GM12872 (cell line): ENCODE data around the gene C16orf74.

ENCODE experiments used
- TF ChIP-seq, protein P1 (sequence below): IDR thresholded peaks from 3 replicates; pipeline ENCODE4 v1.5.1; 2011; ENCODE audit warnings: low read depth, mild to moderate bottlenecking, low read length, moderate library complexity; ENCODE audit not compliant: insufficient read depth

Gene C16orf74

GRCh38 chr16:85660843-85661739, 89.8 kb downstream of the C16orf74 start:
- TF ChIP-seq, protein P1, sequence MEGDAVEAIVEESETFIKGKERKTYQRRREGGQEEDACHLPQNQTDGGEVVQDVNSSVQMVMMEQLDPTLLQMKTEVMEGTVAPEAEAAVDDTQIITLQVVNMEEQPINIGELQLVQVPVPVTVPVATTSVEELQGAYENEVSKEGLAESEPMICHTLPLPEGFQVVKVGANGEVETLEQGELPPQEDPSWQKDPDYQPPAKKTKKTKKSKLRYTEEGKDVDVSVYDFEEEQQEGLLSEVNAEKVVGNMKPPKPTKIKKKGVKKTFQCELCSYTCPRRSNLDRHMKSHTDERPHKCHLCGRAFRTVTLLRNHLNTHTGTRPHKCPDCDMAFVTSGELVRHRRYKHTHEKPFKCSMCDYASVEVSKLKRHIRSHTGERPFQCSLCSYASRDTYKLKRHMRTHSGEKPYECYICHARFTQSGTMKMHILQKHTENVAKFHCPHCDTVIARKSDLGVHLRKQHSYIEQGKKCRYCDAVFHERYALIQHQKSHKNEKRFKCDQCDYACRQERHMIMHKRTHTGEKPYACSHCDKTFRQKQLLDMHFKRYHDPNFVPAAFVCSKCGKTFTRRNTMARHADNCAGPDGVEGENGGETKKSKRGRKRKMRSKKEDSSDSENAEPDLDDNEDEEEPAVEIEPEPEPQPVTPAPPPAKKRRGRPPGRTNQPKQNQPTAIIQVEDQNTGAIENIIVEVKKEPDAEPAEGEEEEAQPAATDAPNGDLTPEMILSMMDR, result no peak

GRCh38 chr16:85659805-85660511, 90.9 kb downstream of the C16orf74 start:
- TF ChIP-seq, protein P1, result peak; percentile 95

DNA sequence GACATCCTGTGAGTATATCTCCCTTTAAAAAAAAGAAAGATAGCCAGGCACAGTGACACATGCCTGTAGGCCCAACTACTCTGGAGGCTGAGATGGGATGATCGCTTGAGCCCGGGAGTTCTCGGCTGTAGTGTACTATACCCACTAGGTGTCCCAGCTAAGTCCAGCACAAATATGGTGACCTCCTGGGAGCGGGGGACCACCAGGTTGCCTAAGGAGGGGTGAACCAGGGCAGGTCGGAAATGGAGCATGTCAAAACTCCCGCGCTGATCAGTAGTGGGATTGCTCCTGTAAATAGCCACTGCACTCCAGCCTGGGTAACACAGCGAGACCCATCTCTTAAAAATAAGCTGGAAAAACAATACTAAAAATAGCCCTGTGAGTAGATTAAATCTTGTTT, 91.6 kb downstream of the C16orf74 start:
- TF ChIP-seq, protein P1, result no peak

DNA sequence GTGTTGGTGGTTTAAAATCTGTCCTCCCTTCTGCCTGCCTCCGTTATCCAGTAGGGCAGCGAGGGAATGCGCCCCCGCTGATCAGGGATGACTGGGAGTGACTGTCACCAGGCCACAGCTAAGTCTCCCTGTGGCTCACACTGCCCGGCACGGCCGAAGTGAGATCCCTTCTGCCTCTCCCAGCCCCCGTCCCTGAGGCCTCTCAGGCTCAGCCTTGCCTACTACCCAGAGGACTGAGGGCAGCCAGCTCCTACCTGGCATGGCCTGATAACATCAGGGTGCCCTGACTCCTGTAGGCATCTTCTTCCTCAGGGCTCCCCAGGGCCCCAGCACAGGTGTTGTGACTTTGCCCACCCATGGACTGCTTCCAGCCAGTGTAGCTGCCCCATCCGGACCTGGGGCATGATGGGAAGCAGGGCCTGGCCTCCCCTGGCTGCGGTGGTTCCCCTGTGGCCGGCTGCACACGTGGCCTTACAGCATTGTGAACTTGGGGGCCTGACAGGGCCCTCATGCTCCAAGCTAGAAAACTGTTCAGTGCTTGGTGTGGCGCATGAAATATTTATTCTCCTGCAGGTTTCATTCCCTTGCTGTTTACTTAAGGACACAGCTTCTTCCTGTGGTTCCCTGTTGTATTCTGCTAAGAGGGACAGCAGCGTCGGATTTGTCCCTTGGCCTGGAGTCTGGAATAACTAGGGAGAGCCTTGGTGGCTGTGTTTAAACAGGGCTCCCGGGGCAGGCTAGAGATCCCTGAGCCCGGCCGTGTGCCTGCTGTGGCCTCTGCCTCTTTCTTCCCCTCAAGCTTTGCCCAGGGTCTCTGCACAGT, 92.2 kb downstream of the C16orf74 start:
- TF ChIP-seq, protein P1, result no peak

DNA sequence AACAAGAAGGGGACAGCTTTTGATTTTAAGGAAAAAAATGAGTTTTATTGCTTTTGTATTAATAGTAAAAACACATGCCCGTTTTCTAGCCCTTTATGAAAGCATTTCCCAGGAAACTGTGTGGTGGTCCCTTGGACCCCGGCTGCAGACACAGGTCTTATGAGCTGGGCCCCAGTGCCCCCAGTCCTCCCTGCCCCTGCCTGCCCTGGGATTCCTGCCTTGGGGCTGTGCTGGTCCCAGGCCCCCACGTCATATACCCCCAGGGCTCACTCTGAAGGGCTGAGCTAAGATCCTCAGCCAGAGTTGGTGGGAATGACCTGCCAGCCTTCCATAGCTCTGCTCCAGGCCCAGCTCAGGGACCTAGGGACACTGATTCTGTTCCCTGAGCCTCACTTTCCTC, 92.9 kb downstream of the C16orf74 start:
- TF ChIP-seq, protein P1, result no peak
